GM19438 (cell line): ENCODE data around the gene SMOC1.

Experiments used
- ATAC-seq: cut with Tn5 transposase; IDR thresholded peaks from one replicate; pipeline ENCODE4 v1.9.1; 2021; ENCODE audit warnings: low read depth; ENCODE audit not compliant: unreplicated experiment

The SMOC1 gene

DNA sequence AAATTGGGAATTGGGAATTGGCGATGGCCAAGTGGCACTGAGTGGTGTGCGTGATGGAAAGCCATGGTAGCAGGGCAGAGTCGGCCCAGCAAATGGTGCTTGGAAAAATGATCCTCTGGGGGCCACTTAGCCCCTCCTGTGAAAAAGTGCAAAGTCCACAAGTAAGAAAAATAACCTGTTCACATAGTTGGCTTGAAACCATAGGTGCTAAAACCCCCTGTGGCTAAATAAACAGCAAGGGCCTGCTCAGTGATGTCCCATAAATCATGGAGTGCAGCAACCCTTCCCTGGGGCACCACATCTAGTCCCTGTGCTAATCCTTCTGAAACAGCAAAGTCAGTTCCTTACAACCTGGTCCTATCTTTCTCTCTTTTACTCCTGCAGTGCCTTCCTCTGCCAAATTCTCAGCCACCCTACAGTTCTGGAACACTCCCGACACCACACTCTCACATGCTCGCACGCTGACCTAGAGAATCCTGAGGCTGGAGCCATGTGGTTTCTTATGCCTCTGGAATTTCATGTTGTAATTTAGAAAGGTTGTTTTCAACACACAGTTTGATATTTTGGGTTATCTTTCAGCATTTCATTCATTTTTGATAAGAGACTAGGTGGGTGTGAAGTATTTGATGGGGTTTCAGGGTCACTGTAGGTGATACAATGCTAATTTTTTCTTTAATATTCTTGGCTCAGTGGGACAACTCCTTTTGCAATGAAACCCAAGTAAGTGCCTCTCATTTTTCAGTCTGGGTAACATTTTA, 123.6 kb downstream of the SMOC1 start:
- no peak for ATAC-seq

DNA sequence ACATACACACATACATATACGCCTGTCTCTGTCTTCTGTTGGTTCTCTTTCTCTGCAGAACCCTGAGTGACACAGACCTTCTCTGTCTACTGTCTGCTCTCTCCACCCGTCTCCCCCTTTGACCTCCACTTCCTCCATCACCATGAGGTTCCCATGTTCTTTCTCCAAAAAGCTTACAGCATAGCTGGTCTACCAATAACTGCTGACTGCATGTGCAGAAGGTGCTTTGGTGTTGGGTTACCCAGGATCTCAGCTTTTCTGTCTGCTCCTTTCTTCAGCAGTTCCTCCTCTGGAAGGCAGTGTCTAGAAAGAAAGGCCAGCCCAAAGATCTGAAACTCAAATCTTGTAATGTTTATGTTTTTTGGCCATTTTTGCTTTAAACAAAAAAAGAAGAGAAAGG, 125.6 kb downstream of the SMOC1 start:
- no peak for ATAC-seq

DNA sequence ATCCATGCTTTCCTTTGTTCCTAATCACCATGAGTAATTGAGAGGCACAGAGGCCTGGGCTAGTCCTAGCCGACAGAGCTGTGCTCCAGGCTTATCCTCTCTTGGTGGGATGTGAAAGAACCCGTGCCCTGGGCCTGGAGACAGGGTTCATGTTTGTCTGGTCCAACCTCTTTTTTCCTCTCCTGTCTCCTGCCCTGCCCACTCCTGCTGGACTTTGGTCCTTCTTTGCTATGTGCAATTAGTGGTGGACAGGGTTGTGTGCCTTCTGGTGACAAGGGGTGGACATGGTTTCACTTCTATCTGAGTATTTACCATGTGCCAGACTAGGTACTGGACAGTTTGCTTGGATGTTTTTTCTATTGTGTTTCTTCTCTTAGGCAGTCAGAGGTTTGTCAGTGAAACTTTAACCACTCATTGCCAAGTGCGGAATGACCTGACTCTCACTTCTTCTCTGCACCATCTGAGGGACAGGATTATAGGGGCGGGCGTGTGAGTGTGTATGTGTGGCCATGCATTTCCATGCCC, 126.1 kb downstream of the SMOC1 start:
- no peak for ATAC-seq

DNA sequence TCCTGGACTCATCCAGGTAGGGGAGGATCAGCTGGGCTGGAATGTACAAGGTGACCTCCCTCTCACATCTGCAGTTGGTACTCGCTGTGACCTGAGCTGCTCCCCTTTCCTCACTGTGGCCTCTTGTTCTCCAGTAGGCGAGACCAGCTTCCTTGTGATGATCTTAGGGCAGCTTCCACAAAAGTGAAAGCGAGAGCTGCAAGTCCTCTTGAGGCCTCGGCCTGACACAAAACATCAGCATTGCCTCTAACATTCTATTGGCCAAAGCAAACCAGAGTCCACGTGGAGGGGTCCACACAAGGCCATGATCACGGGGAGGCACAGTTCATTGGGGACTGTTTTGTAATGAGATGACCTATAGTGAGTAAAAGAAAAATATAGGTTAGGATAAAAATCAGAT, 127.5 kb downstream of the SMOC1 start:
- no peak for ATAC-seq

DNA sequence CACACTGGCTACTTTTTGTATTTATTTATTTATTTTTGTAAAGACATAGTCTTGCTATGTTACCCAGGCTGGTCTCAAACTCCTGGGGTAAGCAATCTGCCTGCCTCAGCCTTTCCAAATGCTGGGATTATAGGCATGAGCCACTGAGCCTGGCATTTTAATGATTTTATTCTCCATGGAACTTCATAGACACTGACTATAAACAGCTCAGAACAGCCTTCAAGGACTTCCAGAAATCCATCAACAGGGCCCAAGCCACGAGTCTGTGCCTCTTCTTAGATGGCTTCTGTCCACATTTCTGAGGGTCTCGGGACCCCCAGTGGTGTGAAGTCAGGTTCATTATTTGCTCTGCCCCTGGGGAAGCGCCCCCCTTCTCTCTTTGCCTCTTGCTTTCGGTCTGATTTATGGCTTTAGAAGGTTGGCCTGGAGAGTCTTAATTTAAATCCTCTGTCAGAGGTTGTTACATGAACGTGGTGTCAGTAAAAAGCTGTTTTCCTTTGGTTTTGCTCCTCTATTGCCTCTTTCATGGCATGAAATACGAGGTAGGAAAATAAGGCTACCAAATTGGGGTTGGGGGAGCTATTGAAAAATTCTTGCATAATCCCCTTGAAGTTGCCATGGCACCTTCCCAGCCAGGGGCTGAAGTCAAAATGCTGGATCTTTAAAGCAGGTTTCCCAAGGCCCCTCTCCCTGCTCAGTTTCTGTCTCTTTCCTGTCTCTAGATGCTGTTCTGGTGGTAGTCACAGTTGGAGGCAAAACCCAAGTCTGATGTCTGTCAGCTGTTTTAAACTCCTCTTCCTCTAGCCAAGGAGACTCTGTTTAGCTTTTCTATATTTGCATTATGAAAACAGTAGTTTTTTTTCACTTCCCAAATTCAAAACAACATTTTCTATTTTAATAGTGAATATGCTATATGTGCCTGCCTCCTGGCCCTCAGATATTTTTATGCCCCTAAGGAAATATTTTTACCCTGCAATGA, 129.4 kb downstream of the SMOC1 start:
- ATAC-seq = no peak

DNA sequence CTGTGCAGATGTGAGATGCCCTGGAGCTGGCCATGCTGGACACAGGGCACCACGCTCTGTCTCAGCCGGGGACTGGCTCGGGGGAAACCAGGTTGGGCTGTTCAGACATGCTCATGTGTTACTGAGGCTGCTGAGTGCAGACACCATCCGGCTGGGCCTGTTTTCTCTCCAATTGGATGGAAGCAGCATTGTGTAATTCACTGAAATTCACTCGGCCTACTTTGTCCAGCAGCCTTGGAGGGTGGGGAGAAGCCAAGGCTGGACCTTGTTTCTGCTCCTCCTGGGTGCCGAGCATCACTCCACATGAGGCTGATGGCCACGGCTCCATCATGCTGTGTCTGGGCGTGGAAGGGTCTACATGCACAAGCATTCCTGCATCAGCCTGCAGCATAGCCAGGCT, 130.7 kb downstream of the SMOC1 start:
- ATAC-seq = no peak

DNA sequence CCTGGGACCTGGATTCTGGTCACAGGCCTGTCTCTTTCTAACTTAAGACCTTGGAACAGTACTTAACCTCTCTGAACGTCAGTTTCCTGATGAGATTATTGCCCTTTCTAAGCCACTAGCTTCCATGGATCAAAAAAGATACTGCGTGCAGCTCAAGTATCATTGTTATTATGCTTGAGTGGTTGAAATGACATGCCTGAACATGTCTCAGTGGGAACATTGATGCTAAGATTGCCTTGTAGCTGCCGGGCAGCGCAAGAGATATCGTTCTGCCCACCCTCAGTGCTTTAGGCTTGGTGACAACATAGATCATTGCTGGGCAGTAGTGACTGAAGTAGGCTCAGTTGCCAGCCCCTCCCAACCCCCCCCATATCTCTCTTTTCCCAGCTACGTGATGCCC, 131.9 kb downstream of the SMOC1 start:
- no peak for ATAC-seq

DNA sequence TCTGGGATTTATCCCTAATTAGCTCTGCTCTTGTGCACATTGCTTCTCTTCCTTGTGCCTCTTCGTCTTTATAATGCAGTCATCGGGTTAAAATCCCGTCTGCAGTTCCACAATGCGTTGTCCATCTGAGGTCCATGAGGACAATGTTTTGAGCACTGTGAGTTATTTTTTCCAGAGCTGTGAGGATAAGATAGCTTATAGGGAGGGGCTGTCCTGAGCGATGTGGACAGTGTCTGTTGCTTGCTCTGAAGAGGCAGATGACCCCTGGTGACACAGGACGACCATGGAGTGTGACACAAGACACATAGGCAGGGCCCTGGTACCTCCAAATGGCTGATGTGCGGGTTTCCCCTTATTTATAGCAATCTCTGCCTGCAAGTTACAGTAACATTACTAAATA, 132.5 kb downstream of the SMOC1 start:
- no peak for ATAC-seq

DNA sequence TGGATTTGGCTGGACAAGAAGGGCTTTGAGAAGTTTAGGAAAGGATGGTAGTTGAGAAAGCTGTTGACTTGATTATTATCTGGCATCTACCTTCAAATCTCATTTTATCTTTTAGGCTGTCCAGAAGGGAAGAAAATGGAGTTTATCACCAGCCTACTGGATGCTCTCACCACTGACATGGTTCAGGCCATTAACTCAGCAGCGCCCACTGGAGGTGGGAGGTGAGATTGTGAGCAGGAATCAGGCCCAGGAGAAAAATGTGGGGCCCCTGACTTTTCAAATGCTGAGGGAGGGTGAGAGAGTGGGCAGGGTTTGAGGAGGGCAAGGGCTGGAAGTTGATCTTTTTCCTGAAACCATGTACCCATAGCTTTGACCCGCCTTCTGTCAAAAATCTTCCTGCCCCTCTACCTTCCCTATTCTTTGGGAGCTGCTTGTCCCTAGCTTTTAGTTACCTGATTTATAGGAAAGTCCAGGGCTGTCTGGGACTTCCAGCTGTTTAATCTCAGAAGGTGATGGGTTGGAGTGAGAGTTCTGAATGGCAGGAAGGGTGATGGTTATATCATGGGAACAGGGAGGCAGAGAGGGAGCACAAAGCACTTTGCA, 134.2 kb downstream of the SMOC1 start:
- no peak for ATAC-seq

DNA sequence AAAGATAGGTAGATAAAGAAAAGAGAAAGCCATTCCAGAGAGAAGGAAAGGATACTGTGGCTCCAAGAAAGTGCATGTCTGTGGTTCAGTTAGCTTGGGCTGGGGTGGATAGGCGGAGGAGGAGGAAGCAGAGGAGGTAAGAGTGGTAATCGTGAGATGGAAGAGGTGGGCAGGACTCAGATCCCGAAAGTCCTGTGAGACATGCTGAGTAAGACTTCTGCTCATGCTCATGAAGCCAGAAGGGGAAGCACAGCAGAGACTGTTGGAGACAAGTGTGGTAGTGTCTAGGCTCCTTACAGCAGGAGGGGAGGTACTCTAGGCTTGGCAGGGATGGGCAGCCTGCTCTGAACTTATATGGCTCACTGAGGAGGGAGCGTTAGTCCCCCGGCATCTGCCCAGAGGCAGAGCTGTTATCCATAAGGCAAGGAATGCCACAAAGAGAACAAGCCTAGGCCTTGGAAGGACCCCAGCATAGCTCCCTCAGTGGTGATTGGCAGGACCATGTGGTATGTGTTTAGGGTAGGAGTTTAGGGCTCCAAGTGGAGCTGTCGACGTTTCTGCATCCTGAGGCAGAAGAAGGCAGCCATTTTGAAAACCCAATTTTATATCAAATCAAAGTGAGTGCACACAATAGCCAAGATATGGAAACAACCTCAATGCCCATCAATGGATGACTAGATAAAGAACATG, 135.3 kb downstream of the SMOC1 start:
- ATAC-seq = no peak

DNA sequence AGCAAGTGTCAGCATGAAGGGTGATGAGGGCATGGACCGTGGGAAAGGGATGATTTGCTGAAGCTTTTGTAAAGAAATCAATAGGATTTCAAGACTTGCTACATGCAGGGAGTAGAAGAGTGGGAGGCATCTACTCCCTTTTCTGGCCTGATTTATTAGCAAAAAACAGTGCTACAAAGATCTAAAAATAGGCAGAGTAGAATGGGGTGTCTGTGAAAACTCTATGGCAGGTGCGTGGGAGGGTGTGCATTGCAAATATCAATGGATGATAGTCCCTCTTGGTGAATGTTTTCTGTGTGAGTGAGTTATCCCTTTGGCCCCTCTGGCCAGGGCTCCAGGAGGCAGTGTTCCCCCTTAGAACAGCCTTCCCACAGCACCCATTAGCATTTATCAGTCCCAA, 139.0 kb downstream of the SMOC1 start:
- ATAC-seq = no peak

DNA sequence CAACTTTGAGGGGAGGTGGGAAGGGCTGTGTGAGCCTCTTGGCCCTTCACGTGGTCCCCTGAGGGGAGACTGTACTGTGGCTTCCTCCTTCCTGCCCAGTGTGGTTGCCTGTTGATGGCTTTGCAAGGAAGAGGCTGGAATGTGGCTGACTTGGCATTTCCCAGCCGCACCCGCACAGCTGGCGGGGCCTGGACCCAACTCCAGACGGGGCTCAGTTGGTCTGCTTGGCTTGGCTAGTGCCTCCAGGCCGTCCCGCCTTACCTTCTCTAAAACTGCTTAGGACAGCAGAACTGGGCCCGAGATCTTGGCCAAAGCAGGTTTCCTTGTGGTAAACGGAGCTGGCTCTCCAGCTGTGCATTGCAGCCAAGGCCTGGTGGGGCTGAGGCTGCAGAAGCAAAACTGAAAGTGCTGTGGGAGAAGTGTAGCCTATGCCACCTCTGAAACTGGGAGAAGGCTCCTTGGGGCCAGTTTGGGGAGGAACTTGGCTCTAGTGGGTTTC, 139.5 kb downstream of the SMOC1 start:
- ATAC-seq = peak; percentile 85

DNA sequence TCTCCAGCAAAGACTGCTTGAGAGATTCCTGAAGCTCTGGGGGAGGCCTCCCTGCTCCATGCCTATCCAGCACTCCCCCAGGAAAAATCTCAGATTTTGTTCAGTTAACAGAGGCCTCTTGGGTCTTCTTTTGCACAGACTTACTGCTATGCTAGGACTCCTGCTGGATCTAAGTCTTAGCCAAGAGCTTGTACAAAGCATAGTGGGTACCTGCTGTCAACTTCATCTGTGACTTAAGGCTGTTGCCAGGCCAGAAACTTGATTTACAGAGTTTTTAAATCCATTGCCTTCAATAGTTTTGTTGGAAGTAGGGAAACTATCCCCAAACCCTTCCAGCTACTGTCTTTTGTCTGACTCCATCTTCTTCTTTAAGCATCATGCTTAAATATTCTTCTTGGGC, 140.5 kb downstream of the SMOC1 start:
- no peak for ATAC-seq

DNA sequence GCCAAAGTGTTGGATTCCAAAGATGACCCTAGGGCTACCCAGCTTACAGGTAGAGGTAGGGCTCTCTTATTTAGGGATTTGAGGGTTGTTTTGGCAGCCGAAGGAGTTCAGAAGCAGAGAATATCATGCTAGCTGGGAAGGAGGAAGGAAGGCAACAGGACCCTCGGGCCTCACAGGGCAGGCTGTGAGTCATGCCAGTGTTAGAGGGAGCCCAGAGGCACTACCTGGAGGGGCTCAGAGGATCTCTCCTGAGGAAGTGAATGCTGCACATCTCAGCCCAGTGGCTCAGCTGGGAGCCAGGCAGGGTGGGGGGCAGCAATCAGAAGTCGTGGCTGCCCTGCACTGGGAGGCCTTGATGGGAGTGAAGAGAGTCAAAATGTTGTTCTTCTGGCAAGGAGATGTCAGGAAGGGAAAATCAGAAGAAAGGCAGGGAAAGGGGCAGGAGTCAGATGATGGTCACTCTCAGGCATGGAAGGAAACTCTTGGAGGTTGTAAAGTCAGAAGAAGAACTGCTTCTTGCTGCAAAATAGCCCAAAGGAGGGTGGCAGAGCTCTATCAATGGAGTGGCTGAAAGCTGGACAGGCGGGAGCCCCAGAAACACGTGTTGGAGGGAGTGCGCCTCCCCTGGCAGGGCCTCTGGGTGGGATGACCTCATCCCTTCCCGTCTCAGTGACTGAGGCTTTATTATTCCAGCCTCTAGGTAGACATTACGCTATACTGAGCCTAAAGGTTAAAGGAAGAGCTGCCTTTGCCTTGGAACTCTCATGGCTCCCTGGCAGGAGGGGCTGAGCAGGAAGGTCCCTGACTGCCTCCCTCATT, 141.3 kb downstream of the SMOC1 start:
- no peak for ATAC-seq

DNA sequence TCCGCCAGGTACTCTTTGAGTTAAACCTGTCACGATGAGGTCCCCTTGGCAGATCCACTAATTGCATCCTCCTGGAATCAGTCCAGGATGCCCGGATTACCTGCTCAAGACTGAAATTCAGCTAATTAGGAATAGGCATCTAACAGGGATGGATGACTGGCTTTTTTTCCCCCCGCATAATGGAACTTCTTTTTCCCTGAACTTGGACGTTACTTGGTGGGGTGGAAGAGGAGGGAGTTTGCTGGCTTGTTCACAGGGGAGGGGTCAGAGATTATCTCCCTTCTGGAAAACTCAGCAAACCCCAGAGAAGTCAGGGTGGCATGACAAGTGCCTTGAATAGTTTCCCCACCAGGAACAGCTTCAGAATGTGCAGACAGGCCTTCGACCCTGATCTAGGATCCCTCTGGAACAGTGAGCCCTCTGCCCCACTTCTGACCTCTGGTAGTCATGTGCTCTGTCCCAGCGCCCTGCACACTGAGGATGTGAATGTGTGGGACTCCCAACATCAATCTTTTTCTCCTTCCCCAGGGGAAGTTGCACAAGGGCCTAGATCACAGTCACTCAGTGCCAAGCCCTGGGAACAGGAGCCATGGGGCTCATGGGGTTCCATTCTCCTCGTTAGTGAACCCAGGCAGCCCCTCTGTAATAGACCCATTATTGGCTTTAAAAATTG, 142.5 kb downstream of the SMOC1 start:
- ATAC-seq = no peak

DNA sequence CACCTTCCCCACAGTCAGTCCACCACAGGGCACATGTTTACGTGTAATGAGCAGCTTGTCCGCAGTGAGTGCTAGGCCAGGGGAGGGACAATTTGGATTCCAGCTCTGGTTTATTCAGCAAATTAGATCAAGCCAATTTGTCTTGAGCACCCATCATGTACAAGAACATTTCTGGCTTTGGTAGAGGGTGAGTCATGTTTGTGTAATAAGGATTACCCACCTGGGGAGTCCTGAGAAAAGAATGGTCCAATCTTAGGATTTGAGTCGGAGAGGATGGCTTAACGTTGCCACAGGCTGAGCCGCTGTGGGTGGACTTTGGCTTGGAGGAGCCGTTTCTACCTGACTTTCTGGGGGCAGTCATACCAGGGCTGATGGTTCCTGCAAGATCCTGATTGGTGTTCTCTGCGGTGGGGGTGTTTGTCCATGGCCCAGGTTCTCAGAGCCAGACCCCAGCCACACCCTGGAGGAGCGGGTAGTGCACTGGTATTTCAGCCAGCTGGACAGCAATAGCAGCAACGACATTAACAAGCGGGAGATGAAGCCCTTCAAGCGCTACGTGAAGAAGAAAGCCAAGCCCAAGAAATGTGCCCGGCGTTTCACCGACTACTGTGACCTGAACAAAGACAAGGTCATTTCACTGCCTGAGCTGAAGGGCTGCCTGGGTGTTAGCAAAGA, 143.7 kb downstream of the SMOC1 start:
- ATAC-seq = no peak

DNA sequence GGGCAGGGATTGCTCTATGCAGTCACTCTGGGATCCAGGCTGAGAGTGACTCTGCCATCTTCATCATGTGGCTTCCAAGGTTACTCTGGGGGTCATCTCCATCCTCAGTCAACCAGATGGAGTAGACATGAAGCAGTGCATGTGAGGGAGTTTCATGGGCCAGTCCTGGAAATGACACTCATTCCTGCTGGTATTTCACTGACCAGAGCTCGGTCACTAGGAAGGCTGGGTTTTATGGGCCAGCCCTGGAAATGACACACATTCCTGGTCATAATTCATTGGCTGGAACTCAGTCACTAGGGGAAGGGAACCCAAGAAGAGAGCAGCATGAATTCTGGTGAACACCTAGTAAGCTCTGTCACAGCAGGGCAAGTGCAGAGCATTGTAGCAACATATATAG, 144.7 kb downstream of the SMOC1 start:
- ATAC-seq = no peak

DNA sequence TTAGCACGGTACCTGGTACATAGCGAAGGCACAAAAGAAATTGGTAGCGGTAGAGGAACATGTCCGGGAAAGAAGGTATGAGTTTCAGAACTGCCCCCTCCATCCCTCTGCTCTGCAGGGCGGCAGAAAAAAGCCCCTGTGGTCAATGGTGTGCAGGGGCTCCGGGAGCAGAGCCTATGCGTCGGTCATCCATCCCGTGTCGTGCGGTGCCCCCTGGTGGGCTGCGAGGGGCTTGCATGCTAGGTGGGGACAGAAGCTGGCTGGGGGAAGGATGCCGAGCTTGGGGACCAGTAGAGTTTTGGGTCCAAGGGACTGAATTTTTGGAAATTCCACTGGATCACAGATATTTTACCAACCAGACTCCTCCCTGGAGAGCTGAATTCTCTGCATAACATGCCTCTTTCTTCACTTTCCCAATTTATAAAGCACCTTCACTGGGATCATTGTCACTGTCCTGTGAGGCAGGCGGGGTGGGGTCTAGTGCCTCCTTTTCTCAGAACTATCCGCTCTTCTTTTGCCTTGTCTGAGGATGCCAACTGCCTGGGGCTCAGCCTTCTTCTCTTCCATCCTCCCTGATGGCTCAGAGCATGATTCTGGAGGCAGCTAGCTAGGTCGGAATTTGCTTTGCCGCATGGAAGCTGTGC, 148.7 kb downstream of the SMOC1 start:
- ATAC-seq = no peak
